ENCODE results near the gene SLC25A34.

DNA sequence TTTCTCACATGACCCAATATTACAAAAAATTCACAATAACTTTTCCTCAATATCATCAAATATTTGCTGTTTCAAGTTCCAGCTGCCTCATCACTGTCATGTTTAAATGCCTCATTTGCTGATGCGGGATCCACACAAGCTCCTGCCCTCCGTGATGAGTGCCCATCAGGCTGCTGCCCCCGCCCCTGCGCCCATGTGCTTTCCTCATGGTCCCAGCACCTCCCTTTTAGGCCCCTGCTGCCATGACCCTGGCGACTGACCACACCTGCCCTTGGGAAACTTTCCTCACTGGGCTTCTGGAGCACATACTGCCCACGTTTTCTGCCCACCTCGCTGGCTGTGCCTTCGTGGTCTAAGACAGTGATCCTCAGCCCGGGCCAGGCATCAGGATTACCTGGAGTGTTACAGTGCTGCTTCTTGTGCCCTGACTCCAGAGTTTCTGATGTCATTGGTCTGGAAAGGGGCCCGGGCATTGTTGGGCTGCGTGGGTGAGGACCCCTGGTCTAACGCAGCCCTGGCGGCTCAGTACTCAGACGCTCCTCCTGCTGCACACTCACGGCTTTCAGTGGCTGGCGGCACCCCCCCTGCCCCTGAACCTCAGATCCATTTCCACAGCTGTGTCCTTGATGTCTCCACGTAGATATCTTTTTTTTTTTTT, 31.4 kb upstream of the SLC25A34 start:
- TF ChIP-seq, protein P1, sequence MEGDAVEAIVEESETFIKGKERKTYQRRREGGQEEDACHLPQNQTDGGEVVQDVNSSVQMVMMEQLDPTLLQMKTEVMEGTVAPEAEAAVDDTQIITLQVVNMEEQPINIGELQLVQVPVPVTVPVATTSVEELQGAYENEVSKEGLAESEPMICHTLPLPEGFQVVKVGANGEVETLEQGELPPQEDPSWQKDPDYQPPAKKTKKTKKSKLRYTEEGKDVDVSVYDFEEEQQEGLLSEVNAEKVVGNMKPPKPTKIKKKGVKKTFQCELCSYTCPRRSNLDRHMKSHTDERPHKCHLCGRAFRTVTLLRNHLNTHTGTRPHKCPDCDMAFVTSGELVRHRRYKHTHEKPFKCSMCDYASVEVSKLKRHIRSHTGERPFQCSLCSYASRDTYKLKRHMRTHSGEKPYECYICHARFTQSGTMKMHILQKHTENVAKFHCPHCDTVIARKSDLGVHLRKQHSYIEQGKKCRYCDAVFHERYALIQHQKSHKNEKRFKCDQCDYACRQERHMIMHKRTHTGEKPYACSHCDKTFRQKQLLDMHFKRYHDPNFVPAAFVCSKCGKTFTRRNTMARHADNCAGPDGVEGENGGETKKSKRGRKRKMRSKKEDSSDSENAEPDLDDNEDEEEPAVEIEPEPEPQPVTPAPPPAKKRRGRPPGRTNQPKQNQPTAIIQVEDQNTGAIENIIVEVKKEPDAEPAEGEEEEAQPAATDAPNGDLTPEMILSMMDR (IDR thresholded peaks at IDR 0.05; ENCODE audit: insufficient read depth, low read depth, low read length): no peak
- TF ChIP-seq EZH2 (IDR thresholded peaks at IDR 0.05; ENCODE audit: insufficient read depth, low read length): no peak

All from astrocyte (in vitro differentiated cells and primary cell).